ENCODE measurements around the gene NCBP3.

NCBP3 gene

GRCh38 chr17:3782751-3783150 is 63.3 kb downstream of the NCBP3 start:
- no peak for DNase-seq

DNA sequence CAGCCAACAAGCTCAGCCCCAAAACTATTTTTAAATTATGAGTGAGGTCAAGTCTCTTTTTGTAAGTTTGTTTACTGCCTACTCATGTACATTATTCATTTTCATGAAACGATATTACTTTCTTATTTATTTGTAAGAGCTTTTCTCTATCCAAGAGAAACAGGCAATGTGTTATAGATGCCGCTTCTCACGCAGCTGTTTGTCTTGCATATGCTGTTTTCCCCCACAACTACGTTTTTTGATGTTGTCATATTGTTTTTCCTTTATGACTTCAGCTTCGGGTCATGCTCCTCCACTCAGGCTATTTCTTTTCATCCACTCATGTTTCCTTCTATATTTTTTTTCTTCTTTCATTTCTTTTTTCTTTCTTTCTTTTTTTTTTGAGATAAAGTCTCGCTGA is 65.1 kb downstream of the NCBP3 start:
- no peak for DNase-seq

GRCh38 chr17:3777366-3778120 is 68.5 kb downstream of the NCBP3 start:
- no peak for DNase-seq

GRCh38 chr17:3773966-3774365 is 72.1 kb downstream of the NCBP3 start:
- DNase-seq: no peak

- no peak for DNase-seq
These were observed 72.5 kb downstream of the NCBP3 start for GRCh38 chr17:3773511-3773910.

DNA sequence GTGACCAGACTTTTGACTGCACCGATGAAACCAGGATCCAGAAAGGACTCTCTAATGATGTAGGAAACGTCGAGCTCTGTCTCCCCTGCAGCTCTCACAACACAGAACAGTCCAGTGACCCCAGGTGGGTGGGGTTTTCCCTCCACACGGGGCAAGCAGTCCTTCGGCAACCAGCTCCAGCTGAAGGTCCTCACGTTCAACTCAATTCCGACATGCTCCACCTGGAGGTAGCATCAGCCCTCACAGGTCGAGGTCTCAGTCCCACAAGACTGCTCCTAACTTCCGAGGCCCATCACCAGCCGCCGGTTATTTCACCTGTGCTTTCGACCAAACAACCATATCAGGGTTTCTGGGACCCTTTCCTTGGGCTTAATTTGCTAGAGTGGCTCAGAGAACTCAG is 73.3 kb downstream of the NCBP3 start:
- DNase-seq: no peak

DNA sequence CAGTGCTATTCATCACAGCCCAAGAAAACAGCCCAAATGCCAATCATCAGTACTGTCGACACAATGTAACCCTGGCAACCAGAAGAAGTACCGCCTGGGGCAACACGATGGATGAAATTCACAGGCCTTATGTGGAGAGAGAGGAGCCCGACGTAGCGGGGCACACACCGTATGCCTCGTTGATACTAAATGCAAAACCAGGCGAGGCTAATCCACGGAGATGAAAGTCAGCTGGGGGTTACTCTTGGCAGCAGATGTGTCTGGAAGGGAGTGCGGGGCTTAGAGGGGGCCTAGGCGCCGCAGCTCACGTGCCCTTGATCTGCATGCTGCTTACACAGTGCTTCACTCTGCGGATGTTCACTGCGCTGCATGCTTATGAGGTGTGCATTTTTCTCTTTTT is 74.9 kb downstream of the NCBP3 start:
- no peak for DNase-seq

DNA sequence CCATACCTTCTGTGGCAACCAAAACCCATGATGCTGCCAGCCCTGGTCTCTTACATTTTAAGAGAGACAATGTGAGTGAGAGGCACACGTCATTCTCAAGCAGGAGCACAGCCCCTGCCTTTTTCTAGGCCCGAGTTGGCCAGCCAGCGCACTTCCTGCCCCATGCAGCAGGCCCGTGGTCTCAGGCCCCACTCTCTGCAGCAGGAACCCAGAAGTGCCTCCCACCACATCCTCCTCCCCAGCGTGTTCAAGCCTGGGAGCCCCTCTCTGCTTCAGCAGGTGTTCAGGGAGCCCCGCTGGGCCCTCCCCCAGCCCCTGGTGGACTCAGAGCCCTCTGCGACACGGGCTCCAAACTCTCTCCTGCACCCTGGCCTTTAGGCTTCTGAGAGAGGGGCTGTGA is 75.6 kb downstream of the NCBP3 start:
- DNase-seq: no peak

- no peak for DNase-seq
These were observed 77.3 kb downstream of the NCBP3 start for GRCh38 chr17:3768769-3769168.

GRCh38 chr17:3768341-3768740 is 77.7 kb downstream of the NCBP3 start:
- DNase-seq: no peak

- no peak for DNase-seq
These were observed 79.3 kb downstream of the NCBP3 start for GRCh38 chr17:3766779-3767178.

- no peak for DNase-seq
These were observed 80.1 kb downstream of the NCBP3 start for GRCh38 chr17:3765981-3766380.

DNA sequence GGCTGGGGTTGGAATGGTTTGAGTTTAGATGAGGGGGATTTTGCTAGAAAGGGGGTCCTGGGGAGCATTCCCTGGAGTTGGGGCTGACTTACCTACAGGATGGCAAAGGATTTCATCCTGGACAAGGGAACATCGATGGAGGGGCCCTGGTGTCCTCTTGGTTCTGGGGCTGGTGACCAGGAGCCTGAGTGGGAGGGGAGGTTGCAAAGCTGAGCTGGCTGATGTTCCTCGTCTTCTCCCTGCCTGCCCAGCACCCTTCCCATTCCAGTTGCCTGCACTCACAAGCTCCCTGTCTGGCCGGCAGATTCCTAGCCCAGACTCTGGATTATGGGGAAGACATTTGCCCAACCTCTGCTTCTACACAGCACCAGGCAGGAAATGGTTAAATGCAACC is 82.3 kb downstream of the NCBP3 start:
- no peak for DNase-seq

- no peak for DNase-seq
These were observed 82.9 kb downstream of the NCBP3 start for GRCh38 chr17:3762922-3763776.

DNA sequence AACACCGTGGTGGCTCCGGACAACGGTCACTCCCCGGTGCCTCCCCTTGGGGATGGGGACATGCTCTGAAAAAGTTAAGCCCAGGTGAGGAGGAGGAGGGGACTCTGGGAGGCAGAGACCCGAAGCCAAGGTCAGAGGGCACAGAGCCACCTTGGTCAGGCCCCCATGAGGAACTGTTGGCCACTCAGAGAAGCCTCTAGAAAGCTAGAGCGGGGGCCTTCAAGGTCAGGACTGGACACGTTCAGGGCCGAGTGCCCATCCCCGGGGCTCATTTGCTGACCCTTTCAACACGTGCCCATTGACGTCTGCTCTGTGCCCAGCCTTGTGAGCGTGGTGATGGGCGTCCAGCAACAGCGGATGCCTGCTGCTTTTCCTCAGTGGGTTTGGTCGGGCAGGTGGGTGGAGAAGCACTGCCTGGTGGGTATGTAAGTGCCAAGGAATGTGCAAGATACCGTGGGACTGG is 84.1 kb downstream of the NCBP3 start:
- no peak for DNase-seq

GRCh38 chr17:3761036-3761917 is 84.8 kb downstream of the NCBP3 start:
- DNase-seq: no peak

- no peak for DNase-seq
These were observed 86.3 kb downstream of the NCBP3 start for GRCh38 chr17:3759597-3760216.

DNA sequence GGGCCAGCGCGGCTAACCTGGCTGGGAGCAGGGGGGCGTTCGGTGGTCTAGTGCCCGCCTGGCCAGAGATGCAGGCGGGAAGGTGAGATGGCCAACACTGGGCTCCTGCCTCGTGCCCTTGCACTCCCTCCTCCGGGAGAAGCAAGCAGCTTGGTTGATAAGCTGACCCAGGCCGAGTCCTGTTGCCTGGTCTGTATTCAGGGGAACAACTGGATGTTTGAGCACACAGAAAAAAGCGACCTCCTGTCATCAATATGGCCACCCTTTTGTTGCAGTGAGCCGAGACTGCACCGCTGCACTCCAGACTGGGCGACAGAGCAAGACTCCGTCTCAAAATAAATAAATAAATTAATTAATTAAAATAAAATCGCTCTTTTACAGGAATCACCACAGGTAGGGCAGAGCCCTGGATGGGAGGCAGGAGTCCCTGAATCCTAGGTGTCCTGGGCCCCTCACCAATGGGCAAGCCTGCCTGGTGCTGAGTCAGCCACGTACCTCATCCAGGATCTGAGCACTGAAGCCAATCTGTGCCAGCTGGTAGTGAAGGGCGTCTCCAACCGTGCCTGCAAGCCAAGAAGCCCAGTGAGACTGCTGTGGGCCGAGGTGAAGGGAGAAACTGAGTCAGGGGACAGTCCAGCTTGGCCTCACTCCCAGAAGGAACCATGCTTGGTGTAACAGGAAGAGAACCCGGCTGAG is 90.6 kb downstream of the NCBP3 start:
- DNase-seq: no peak

- DNase-seq: peak; percentile 99
These were observed 91.3 kb downstream of the NCBP3 start for GRCh38 chr17:3754458-3755334.

GRCh38 chr17:3754066-3754457 is 92.0 kb downstream of the NCBP3 start:
- no peak for DNase-seq

DNA sequence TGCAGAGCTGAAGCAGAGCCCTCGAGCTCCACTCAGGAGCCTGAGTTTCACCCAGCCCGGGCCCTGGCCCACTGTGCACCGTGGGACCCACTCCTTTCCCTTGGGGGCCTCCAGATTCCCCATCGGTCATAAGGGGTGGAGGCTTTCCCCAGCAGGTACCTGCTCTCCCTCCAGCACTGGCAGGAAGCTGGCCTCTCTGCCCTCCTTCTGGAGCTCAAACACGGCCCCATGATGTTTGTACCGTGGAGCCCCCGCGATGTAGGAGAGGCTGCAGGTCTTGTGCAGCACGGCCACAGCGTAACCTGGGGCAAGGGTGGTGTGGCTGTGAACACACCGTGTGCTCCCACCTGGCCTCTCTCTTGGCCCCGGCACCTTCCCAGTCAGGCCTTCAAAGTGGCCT is 92.4 kb downstream of the NCBP3 start:
- no peak for DNase-seq
